Erythroblast (primary cell): Measurements from ENCODE around the gene TENT5C.

Experiments
- GATA1 ChIP-seq: IDR thresholded peaks from 2 replicates; pipeline ENCODE4 v1.6.1; 2011; ENCODE audit warnings: low read depth, mild to moderate bottlenecking, control low read depth, low read length, moderate library complexity
- POLR2A ChIP-seq: IDR thresholded peaks from 2 replicates; pipeline ENCODE4 v1.6.1; 2011; ENCODE audit warnings: mild to moderate bottlenecking, low read length

DNA sequence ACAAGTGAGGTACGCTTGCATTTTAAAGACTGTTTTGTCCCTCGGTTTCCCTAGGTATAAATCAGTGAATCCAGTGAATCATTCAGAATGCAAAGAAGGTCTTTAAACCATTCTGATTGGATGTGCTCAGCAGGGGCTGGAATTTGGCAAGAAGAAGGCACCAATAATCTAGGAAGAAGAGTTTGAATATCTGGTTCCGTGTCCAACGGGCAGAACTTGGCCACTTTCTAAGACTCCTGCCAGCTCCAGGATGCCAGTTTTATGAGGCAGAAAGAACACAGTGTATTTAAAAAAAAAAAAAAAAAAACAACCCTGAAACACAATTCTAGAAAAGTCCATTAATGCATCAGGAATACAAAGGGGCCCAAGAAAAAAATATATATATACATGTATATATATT lies 3.0 kb upstream of the TENT5C start:
- TF ChIP-seq POLR2A = no peak
- no peak for TF ChIP-seq GATA1
